K562 (cell line): ENCODE measurements around the gene FOXL2NB. TPM values are rescaled to one million over a fixed set of nuclear protein-coding genes. Genes with fewer than 3 reads are reported as not detected.

ENCODE experiments used
- ATAC-seq: fragments of 200-7000 bp; cut with Tn5 transposase; 3 replicates; pipeline ENCODE4 v1.9.1; 2020; ENCODE audit warnings: moderate library complexity
- BruUV-seq: library from RNA; stranded (reverse); fragments of 400-500 nt; replicated peaks from 2 replicates; lab custom pipeline; 2021; lab: Mats Ljungman, UMichigan
- CTCF ChIA-PET: fragments of 300-600 bp; formaldehyde crosslinking; extraction: SDS; loops from one replicate; lab custom pipeline; 2021; ENCODE audit warnings: low intra/inter-chr PET ratio; lab: Yijun Ruan, JAX
- POLR2A ChIA-PET: fragments of 300-600, 350-650 bp; sonication (Branson Sonifier 250); formaldehyde crosslinking; extraction: SDS; loops from one replicate; lab custom pipeline; 2021; ENCODE audit warnings: antibody characterized with exemption, inconsistent platforms; lab: Yijun Ruan, JAX
- DNase-seq, 4 experiments: peaks; one replicate each; pipeline versions ENCODE4 v3.0.0 to v3.0.0-alpha.2; 2011 to 2018; ENCODE audit warnings: low spot score in 3 of 4, mixed read lengths in 3 of 4; ENCODE audit errors: extremely low read depth in 1 of 4
- FAIRE-seq: peaks from 2 replicates; lab custom pipeline; 2011; peaks lifted over from hg19 to GRCh38; lab: Jason Lieb, UNC
- H2AFZ ChIP-seq: 2 replicates; pipeline ENCODE4 v1.6.0; 2011; ENCODE audit warnings: low read depth, low read length, control low read depth, inconsistent platforms
- H3K27ac ChIP-seq: fragments of 200-600 bp; 3 replicates; pipeline ENCODE4 v1.8.0; 2011; ENCODE audit warnings: low read depth, mild to moderate bottlenecking, control low read depth, inconsistent platforms, low read length, moderate library complexity, mixed read lengths; ENCODE audit errors: extremely low read depth
- H3K27me3 ChIP-seq, 2 experiments: fragments of 300-600 bp in 1 of 2; 2 replicates in 1 of 2; 3 replicates in 1 of 2; pipeline versions ENCODE4 v1.6.0 to v1.8.0; 2011; ENCODE audit warnings: inconsistent platforms in 2 of 2, low read length in 2 of 2, mild to moderate bottlenecking in 1 of 2, mixed read lengths in 1 of 2, moderate library complexity in 1 of 2; ENCODE audit not compliant: control insufficient read depth in 2 of 2, insufficient read depth in 2 of 2
- H3K36me3 ChIP-seq: fragments of 300-600 bp; 3 replicates; pipeline ENCODE4 v1.8.0; 2011; ENCODE audit warnings: mild to moderate bottlenecking, low read length, inconsistent platforms; ENCODE audit not compliant: control insufficient read depth, insufficient read depth
- H3K4me1 ChIP-seq, 2 experiments: fragments of 200-600 bp in 1 of 2; replicated peaks in 1 of 2; 2 replicates in 1 of 2; 3 replicates in 1 of 2; pipeline versions ENCODE4 v1.5.1 to v1.8.0; 2011; ENCODE audit warnings: inconsistent platforms in 2 of 2, low read length in 2 of 2, mild to moderate bottlenecking in 1 of 2, mixed read lengths in 1 of 2, moderate library complexity in 1 of 2; ENCODE audit not compliant: control insufficient read depth in 2 of 2, insufficient read depth in 2 of 2
- H3K4me2 ChIP-seq: 2 replicates; pipeline ENCODE4 v1.6.1; 2011; ENCODE audit warnings: low read length, control low read depth, inconsistent platforms, mixed read lengths; ENCODE audit not compliant: insufficient read depth
- H3K4me3 ChIP-seq: fragments of 200-600 bp; sonication (generic), shearing (Covaris generic); 2 replicates; pipeline ENCODE4 v1.5.1; 2016; ENCODE audit warnings: control low read depth, inconsistent platforms
- H3K79me2 ChIP-seq: fragments of 200-600 bp; 3 replicates; pipeline ENCODE4 v1.8.0; 2011; ENCODE audit warnings: low read length, inconsistent platforms; ENCODE audit not compliant: control insufficient read depth, insufficient read depth
- H3K9ac ChIP-seq, 2 experiments: 2 replicates each; pipeline versions ENCODE4 v1.6.0 to v1.6.1; 2011; ENCODE audit warnings: low read depth in 2 of 2, low read length in 2 of 2, control low read depth in 1 of 2, inconsistent platforms in 1 of 2, mild to moderate bottlenecking in 1 of 2, mixed read lengths in 1 of 2; ENCODE audit not compliant: insufficient read depth in 1 of 2
- H3K9me1 ChIP-seq: one replicate; pipeline ENCODE4 v1.6.0; 2011; ENCODE audit warnings: inconsistent platforms, mild to moderate bottlenecking, low read length, moderate library complexity; ENCODE audit not compliant: control insufficient read depth, insufficient read depth
- H3K9me3 ChIP-seq: replicated peaks from 2 replicates; pipeline ENCODE4 v1.5.1; 2011; ENCODE audit warnings: low read depth, low read length, inconsistent platforms; ENCODE audit not compliant: control insufficient read depth, insufficient read depth
- H4K20me1 ChIP-seq: replicated peaks from 2 replicates; pipeline ENCODE4 v1.6.1; 2011; ENCODE audit warnings: low read length, inconsistent platforms, mixed read lengths; ENCODE audit not compliant: control insufficient read depth, insufficient read depth
- BCOR ChIP-seq: fragments of 450-650 bp; IDR thresholded peaks from 2 replicates; pipeline ENCODE4 v1.6.1; 2016
- BRD9 ChIP-seq: fragments of 450-650 bp; IDR thresholded peaks from 2 replicates; pipeline ENCODE4 v1.6.1; 2018; ENCODE audit warnings: low read depth; ENCODE audit not compliant: partially characterized antibody
- KDM1A ChIP-seq, 2 experiments: fragments of 450-650 bp; IDR thresholded peaks; 2 replicates each; pipeline ENCODE4 v1.6.1; 2016; ENCODE audit warnings: mild to moderate bottlenecking in 2 of 2
- KDM4B ChIP-seq, 2 experiments: fragments of 450-650 bp in 1 of 2; sonication (generic) in 1 of 2; IDR thresholded peaks; 2 replicates each; pipeline ENCODE4 v1.6.1; 2016 to 2017; ENCODE audit warnings: borderline replicate concordance in 2 of 2, antibody characterized with exemption in 1 of 2, low read depth in 1 of 2, mild to moderate bottlenecking in 1 of 2
- NFE2L1 ChIP-seq: fragments of 450-650 bp; IDR thresholded peaks from 2 replicates; pipeline ENCODE4 v1.6.1; 2016; ENCODE audit warnings: missing genetic modification characterization, low read depth, mild to moderate bottlenecking, missing compliant biosample characterization, moderate library complexity, borderline replicate concordance
- NFIX ChIP-seq: fragments of 250-450 bp; sonication (Bioruptor Pico); IDR thresholded peaks from 2 replicates; pipeline ENCODE4 v1.4.0; 2020; ENCODE audit warnings: low read depth, mild to moderate bottlenecking, moderate library complexity
- RBM25 ChIP-seq: fragments of 200-400 bp; formaldehyde crosslinking; IDR thresholded peaks from 2 replicates; pipeline ENCODE4 v1.6.1; 2018; ENCODE audit warnings: low read length, low read depth, moderate library complexity; ENCODE audit not compliant: severe bottlenecking
- SREBF1 ChIP-seq: fragments of 150-350 bp; IDR thresholded peaks from 2 replicates; pipeline ENCODE4 v1.6.1; 2014; ENCODE audit warnings: antibody characterized with exemption, low read depth, low read length, borderline replicate concordance
- WGBS: fragments of 100-300 bp; shearing (Covaris generic); methylation state at CpG from one replicate; pipeline ENCODE4 v1.1.6; 2016; ENCODE audit warnings: low coverage, mixed read lengths; ENCODE audit not compliant: insufficient coverage; ENCODE audit errors: missing lambda C conversion rate; 5-methylcytosine and 5-hydroxymethylcytosine counted together
- in situ Hi-C: fragments of 300-500 bp; cut with MboI; formaldehyde crosslinking; loops from 4 replicates; pipeline ENCODE4 v1.15.0; 2018; ENCODE audit warnings: inconsistent platforms, mixed read lengths
- intact Hi-C: fragments of 100-400 bp; cut with micrococcal nuclease; formaldehyde crosslinking; loops from 2 replicates; pipeline ENCODE4 v1.14.2; 2022
- polyA plus RNA-seq, 8 experiments: library from polyadenylated mRNA; depleted of rRNA in 4 of 8; stranded (reverse) in 5 of 8; unstranded in 3 of 8; fragments of >200 nt; fragmentation: Nextera tagmentation in 2 of 8; fragmentation: Illumina TruSeq in 1 of 8; extraction: Ambion mirVana in 2 of 8; extraction: Trizol in 1 of 8; gene quantifications; 2 replicates each; pipeline versions ENCODE4 v1.2.1 to v1.2.3, GENCODE V29; 2011 to 2014; ENCODE audit warnings: inconsistent platforms in 1 of 8, missing spikeins in 1 of 8
- total RNA-seq, 7 experiments: library from RNA; depleted of rRNA in 6 of 7; stranded (reverse); fragments of >200 nt in 6 of 7; fragmentation: Illumina TruSeq in 2 of 7; extraction: Trizol in 2 of 7; gene quantifications; 2 replicates each; pipeline versions ENCODE4 v1.2.1 to v1.2.3, GENCODE V29; 2011 to 2021; ENCODE audit warnings: low replicate concordance in 1 of 7

FOXL2NB gene
- total and polyA plus RNA-seq, 9 of the 15 experiments (the other 6 are each of a cell fraction or from before 2014, with no cell fraction given): 0.71 to 17.4 (median 9.0) TPM

GRCh38 chr3:138933981-138934691 lies 12.9 kb upstream of the FOXL2NB start:
- CTCF ChIA-PET: interaction anchor here (0.6 kb wide), 1 partner anchor 27 kb away, joined by 3 read pairs; no protein-coding TSS in a partner anchor
- 74% methylated on average over 3 of the region's 3 CpGs for WGBS
- TF ChIP-seq BRD9 (peak; percentile 31), SREBF1 (no peak), RBM25 (peak; percentile 71), NFIX (CRISPR knock-in tag) (no peak), NFE2L1 (tag) (no peak), BCOR (peak; percentile 72), KDM4B (IDR thresholded peaks at IDR 0.05; ENCODE audit: borderline replicate concordance in 2 of 2, low read depth in 1 of 2) (no peak), KDM1A (IDR thresholded peaks at IDR 0.05) (0 out of 4 replicates have a peak, but pooled peaks of 1 of the 2 experiments have one; percentile 11)
- TF ChIP-seq, all 486 proteins: peak for 4
- no peaks in the 10 kb centered on the region for H3K79me2 ChIP-seq
- no peak for FAIRE-seq
- no peaks in the 10 kb centered on the region for H4K20me1 ChIP-seq
- BruUV-seq: no TSS peak
- no peak overlapping the region for H3K27ac ChIP-seq
- POLR2A ChIA-PET: interaction anchor here (0.7 to 3.0 kb wide), 5 partner anchors 9 to 50 kb away, joined by 3 to 14 read pairs (median 4); no protein-coding TSS in a partner anchor
- H3K4me1 ChIP-seq: peaks cover 4 to 33% of the 10 kb centered on the region in 2 experiments; a peak in 3 of 5 replicates
- no peaks in the 10 kb centered on the region for H3K9me3 ChIP-seq
- DNase-seq: no peak
- no peak for ATAC-seq
- in situ Hi-C loops (loop anchor here (5.0 to 25.0 kb wide), 3 partner anchors 337 to 872 kb away; no protein-coding TSS in a partner anchor), intact Hi-C loops (no loop called here)
- no peaks in the 10 kb centered on the region for H3K9me1 ChIP-seq
- no peak overlapping the region for H3K4me2 ChIP-seq
- no peaks in the 10 kb centered on the region for H3K36me3 ChIP-seq
- peak overlapping the region; percentile 46; the same call in 1 of the 2 replicates for H2AFZ ChIP-seq
- H3K9ac ChIP-seq: no peak overlapping the region
- no peak overlapping the region for H3K4me3 ChIP-seq
- H3K27me3 ChIP-seq: no peaks in the 10 kb centered on the region
